B cell (primary cell): ENCODE measurements around the gene IFT122.

Source experiments
- EZH2 ChIP-seq: IDR thresholded peaks from 2 replicates; pipeline ENCODE4 v1.6.1; 2012; ENCODE audit warnings: borderline replicate concordance, low read depth, mild to moderate bottlenecking, moderate library complexity, low read length; ENCODE audit not compliant: insufficient read depth, poor library complexity, severe bottlenecking
- TF ChIP-seq, protein P1 (sequence below): fragments of 200-600 bp; IDR thresholded peaks from one replicate; pipeline ENCODE4 v1.8.0; 2022; ENCODE audit warnings: antibody characterized with exemption, mild to moderate bottlenecking

DNA sequence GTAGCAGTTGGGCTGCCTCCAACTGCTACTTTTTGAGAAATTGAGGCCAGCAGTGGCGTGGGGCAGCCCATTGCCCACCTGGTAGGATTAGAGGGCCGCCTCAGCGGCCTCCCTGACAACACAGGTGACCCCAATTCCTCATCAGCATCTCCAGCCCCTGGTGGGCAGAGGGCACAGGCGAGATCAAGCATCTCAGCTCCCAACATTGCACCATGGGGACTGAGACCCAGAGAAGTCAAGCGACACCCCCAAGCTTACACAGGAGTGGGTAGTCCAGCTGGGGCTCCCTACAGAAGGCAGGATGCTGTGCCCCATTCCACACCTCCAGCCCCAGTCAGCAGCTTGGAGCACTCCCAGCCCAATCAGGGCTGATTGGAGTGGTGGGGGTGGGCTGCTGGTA lies 102.7 kb downstream of the IFT122 start:
- TF ChIP-seq, protein P1, sequence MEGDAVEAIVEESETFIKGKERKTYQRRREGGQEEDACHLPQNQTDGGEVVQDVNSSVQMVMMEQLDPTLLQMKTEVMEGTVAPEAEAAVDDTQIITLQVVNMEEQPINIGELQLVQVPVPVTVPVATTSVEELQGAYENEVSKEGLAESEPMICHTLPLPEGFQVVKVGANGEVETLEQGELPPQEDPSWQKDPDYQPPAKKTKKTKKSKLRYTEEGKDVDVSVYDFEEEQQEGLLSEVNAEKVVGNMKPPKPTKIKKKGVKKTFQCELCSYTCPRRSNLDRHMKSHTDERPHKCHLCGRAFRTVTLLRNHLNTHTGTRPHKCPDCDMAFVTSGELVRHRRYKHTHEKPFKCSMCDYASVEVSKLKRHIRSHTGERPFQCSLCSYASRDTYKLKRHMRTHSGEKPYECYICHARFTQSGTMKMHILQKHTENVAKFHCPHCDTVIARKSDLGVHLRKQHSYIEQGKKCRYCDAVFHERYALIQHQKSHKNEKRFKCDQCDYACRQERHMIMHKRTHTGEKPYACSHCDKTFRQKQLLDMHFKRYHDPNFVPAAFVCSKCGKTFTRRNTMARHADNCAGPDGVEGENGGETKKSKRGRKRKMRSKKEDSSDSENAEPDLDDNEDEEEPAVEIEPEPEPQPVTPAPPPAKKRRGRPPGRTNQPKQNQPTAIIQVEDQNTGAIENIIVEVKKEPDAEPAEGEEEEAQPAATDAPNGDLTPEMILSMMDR = no peak
- no peak for TF ChIP-seq EZH2
